ENCODE data around the gene SLC8A2.

GRCh38 chr19:47508721-47509120 is 37.0 kb upstream of the SLC8A2 start:
- TF ChIP-seq CTCF (IDR thresholded peaks at IDR 0.05) (no peak), POLR2AphosphoS5 (IDR thresholded peaks at IDR 0.05; ENCODE audit: low read depth, low read length) (no peak), REST (IDR thresholded peaks at IDR 0.05; ENCODE audit: insufficient read depth in 1 of 2, low read depth in 2 of 2, low read length in 1 of 2) (no peak), SIN3A (IDR thresholded peaks at IDR 0.05; ENCODE audit: borderline replicate concordance, insufficient read depth, low read depth, low read length) (no peak)

Measured in Panc1 (cell line).